Superior temporal gyrus (tissue), 1 donor: Measurements from ENCODE around the gene ARHGAP26.

Experiments used
- DNase-seq: peaks from one replicate; pipeline ENCODE4 v3.0.0-alpha.2; 2016; ENCODE audit errors: extremely low spot score

Gene ARHGAP26

DNA sequence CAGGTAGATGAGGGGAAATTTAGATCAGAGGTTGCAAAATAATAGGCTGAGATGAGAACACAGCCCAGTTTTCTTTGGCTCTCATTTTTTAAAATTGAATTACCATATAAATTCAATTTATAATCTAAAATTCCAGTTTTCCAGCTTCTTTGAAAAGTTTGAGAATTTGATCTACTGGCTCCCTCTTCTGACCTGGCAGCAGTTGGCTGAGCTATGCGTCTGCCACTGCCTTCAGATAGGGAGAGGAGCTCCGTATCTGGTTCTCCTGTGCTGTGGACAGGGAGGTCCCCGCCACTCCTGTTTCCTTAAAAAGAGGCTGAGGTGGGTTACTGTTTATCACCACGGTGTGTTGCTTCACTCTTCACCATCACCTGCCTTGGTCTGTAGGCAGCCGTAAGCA lies 103.7 kb downstream of the ARHGAP26 start:
- DNase-seq = no peak

DNA sequence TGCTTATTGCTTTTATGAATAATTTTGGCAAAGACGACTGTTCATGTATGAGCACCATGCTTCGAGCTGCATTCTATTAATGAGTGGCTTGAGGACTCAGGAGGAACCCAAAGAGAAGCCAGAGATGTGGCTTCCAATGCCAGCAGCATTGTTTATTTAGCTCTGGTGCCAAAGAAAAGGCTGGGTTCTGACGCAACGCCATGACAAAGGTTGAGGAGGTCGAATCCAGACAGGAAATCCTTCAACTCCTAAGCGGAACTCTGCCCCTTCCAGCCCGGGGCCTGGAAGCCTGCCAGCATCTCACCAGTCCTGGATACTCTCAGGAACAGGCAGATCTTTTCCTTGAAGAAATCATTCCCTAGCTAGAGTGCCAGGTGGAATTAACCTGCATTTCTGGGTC lies 104.4 kb downstream of the ARHGAP26 start:
- DNase-seq = no peak

- DNase-seq = no peak
These were observed 105.8 kb downstream of the ARHGAP26 start for GRCh38 chr5:142875936-142876335.

DNA sequence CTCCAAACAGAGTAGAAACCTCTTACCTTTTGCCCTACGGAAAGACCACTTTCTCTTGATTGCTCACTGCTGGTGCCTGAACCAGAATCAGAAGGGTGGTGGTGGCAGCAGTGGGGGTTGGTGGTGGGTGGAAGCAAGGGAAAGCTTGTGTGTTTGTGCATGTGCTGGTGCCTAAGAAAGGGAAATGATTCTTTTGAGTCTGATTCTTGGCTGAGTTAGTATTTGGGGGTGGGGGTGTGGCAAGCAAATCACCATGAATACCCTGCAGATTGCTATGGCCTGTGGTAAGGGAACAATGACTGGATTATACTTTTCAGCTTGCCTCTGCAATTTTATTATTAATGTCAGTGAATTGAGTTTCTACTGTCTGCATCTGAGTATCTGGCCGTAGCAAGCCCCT lies 106.6 kb downstream of the ARHGAP26 start:
- DNase-seq = no peak

- no peak for DNase-seq
These were observed 107.9 kb downstream of the ARHGAP26 start for GRCh38 chr5:142878111-142878510.

DNA sequence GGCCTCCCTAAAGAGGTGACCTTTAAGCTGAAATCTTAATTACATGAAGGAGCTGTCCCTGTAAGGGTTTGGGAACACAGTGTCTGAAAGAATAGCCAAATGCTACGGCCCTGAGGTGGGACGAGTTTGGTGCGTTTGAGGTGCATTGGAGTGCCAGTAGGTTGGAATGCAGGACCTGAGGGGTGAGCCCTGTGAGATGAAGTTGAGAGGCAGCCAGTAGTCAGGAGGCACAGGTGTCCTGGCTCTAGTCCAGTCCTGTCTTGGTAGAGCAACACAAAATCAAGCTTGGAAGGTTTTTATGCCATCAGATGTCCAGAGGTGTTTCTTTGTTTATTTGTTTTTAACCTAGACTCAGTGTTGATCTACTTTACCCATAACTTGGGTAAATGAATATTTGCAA lies 108.5 kb downstream of the ARHGAP26 start:
- DNase-seq = no peak

DNA sequence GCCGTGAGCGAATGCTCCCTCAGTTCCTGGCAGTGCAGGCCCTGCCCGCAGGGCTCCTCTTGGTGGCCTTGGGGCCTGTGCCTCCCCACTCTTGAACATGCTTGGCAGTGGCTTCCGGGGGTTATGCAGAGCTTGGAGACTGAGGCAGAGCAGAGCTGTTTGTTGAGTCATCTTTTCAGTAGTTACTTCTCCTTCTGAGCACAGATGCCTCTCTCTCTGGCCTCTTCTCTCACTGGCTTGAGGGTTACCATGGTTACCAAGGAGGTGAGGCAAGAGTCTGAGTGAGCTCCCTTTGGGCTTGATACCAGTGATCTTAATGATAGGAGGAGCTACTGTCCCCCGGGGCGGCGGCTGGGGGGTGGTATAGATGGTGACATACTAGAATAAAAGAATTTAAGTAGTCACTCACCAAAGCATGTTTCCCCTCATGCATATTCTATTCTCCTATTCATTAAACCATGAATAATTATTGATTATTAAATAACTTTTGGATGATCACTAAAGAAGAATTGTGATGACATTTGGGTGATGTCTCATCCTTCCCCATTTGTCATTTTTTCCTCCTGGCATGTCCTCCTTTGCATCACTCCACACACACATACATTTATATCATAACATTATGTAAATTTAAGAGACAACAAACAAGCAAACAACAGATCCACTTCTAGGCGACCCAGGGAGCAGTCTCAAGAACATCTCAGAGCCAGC lies 111.1 kb downstream of the ARHGAP26 start:
- DNase-seq = peak; percentile 48

DNA sequence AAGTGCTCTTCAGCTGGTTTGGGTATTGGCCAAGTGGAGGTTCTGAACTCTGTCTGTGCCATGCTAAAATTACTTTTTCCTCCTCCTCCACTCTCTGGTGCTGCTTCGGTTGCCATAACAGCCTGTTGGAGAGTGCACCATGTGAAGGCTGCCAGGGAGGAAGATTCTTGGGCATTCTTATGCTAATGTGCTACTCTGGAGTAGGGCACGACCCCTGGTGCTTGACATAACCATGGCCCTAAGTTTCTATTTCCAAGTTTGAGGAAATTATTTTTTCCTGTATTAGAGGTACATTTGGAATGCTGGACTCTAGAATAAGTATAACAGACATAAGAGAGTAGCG lies 111.6 kb downstream of the ARHGAP26 start:
- no peak for DNase-seq

- no peak for DNase-seq
These were observed 112.8 kb downstream of the ARHGAP26 start for GRCh38 chr5:142883025-142883424.

GRCh38 chr5:142883438-142883837 lies 113.3 kb downstream of the ARHGAP26 start:
- DNase-seq = no peak

GRCh38 chr5:142884029-142884428 lies 113.9 kb downstream of the ARHGAP26 start:
- no peak for DNase-seq

GRCh38 chr5:142886211-142886610 lies 116.0 kb downstream of the ARHGAP26 start:
- DNase-seq = no peak

GRCh38 chr5:142886956-142887355 lies 116.8 kb downstream of the ARHGAP26 start:
- no peak for DNase-seq

DNA sequence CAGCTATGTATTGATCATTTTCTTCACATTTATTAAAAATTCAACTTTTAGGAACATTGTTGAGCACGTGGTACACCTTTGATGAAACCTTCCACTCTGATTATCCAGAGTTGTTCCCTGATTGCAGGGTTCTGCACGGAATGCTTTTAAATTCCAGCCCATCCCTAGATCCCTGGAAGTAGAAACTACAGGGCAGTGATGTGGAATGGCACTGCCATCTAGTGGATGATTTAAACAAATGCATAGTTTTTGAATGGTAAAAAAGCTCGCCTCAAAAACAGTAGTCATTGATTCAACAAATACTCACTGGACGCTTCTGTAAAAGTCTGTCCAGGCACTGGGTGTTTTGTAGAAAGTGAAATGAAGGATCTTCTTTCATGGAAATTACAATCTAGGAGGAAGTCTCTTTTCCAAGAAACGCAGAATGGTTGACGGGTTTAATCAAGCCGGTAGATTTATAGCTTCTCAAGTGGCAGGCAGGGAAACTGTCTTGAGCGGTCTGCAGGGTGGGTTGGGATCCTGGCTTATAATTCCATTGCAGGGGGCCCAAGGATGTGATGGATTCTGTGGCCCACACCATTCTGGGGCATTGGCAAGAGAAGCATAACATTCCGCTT lies 118.4 kb downstream of the ARHGAP26 start:
- DNase-seq = peak; percentile 87

- DNase-seq = no peak
These were observed 121.8 kb downstream of the ARHGAP26 start for GRCh38 chr5:142892021-142892420.

DNA sequence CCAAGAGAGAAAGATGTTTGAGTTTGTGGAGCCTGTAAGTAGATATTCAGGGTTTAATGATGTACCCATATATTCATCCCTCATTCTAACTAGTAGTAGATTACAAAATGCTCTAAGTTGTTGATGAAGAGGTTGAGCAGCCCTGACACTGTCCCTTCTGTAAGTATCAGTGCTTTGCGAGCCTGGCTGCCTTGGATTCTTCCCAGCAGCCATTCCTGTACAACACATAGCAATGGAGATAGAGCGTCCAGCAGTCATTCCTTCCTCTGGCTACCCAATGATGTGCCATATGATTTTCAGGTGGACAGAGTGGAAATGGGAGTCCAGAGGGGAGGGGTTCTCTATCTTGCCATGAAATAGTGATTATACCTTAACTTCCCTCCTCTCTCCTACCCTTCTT lies 124.1 kb downstream of the ARHGAP26 start:
- DNase-seq = no peak

DNA sequence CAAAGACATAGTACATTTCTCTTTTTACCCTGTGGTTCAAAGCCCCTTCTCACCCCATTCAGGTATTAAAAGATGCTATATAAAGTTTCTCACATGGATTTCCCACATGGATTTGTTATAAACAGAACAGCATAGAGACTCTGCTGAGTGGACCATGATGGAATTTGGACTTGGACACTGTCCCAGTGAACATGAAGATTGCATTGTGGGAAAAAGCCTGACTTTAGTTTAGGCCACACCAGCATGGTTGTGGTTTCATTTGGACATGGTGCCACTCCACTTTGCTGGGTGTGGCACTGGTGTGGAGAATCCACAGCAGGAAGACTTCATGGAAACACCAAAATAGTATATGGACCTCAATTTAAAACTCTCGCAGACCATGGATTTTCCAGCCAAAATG lies 124.6 kb downstream of the ARHGAP26 start:
- DNase-seq = no peak

GRCh38 chr5:142896325-142897007 lies 126.3 kb downstream of the ARHGAP26 start:
- DNase-seq = no peak

DNA sequence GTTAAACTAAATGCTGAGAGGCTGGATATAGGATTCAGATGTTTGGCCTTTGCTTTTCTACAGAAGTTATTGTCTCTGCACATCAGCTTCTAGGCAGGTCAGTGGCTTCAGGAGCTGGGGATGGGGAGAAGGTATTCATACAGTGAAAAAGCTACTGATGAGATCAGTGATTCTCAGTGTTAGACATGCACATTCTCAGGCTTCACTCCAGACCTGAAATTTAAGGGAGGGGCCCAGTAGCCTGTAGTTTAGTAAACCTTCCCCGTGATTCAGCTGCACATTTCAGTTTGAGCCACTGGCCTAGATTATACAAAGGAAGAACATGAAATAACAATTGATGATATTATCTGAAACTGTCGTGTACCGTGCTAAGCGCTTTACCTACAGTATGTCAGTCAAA lies 127.2 kb downstream of the ARHGAP26 start:
- DNase-seq = no peak

- no peak for DNase-seq
These were observed 130.8 kb downstream of the ARHGAP26 start for GRCh38 chr5:142900927-142901326.

GRCh38 chr5:142901476-142902185 lies 131.5 kb downstream of the ARHGAP26 start:
- DNase-seq = no peak

GRCh38 chr5:142902186-142902965 lies 132.2 kb downstream of the ARHGAP26 start:
- no peak for DNase-seq
